Inferior parietal cortex (tissue), 1 donor: ENCODE results near the gene HSPBP1.
A peak's percentile ranks its signal among the peaks of the same experiment; 100 is the strongest.

Experiments used
- DNase-seq: peaks from one replicate; pipeline ENCODE4 v3.0.0-alpha.2; 2016; ENCODE audit errors: extremely low spot score

The HSPBP1 gene

GRCh38 chr19:55275851-55276719 lies 3.8 kb downstream of the HSPBP1 start:
- no peak for DNase-seq

GRCh38 chr19:55273978-55274707 lies 5.8 kb downstream of the HSPBP1 start:
- DNase-seq, result no peak

- no peak for DNase-seq
These were observed 7.8 kb downstream of the HSPBP1 start for GRCh38 chr19:55272142-55272541.

- no peak for DNase-seq
These were observed 9.6 kb downstream of the HSPBP1 start for GRCh38 chr19:55270172-55270942.

- peak; percentile 62 for DNase-seq
These were observed 10.6 kb downstream of the HSPBP1 start for GRCh38 chr19:55269299-55269698.

- no peak for DNase-seq
These were observed 13.1 kb downstream of the HSPBP1 start for GRCh38 chr19:55266840-55267239.

GRCh38 chr19:55266404-55266803 lies 13.5 kb downstream of the HSPBP1 start:
- DNase-seq, result no peak

GRCh38 chr19:55265723-55266386 lies 14.1 kb downstream of the HSPBP1 start:
- no peak for DNase-seq

- DNase-seq, result no peak
These were observed 14.7 kb downstream of the HSPBP1 start for GRCh38 chr19:55265173-55265572.

- no peak for DNase-seq
These were observed 15.4 kb downstream of the HSPBP1 start for GRCh38 chr19:55264531-55264930.

- DNase-seq, result no peak
These were observed 17.6 kb downstream of the HSPBP1 start for GRCh38 chr19:55262359-55262758.

GRCh38 chr19:55261671-55262126 lies 18.2 kb downstream of the HSPBP1 start:
- DNase-seq, result no peak

- DNase-seq, result no peak
These were observed 20.2 kb downstream of the HSPBP1 start for GRCh38 chr19:55259540-55260210.

- DNase-seq, result peak; percentile 99
These were observed 20.9 kb downstream of the HSPBP1 start, which contains the start of gene PPP6R1 for GRCh38 chr19:55258828-55259539. Gene PPP6R1, minus strand, starts transcription at chr19:55259017. Its CDS starts 11,914 bp downstream, at chr19:55247103.

GRCh38 chr19:55258476-55258827 lies 21.5 kb downstream of the HSPBP1 start:
- DNase-seq, result no peak

GRCh38 chr19:55257461-55258420 lies 22.2 kb downstream of the HSPBP1 start:
- no peak for DNase-seq

- DNase-seq, result no peak
These were observed 23.1 kb downstream of the HSPBP1 start for GRCh38 chr19:55256562-55257460.
